H1 (cell line): ENCODE results near the gene KRTAP5-6. TPM values are rescaled to one million over a fixed set of nuclear protein-coding genes. Genes with fewer than 3 reads are reported as not detected.

Source experiments
- CTCF ChIP-seq, 3 experiments: IDR thresholded peaks; 1 replicate in 2 of 3; 2 replicates in 1 of 3; pipeline versions ENCODE4 v1.5.1 to v1.6.1; 2011; ENCODE audit warnings: low read length in 3 of 3, mild to moderate bottlenecking in 3 of 3, inconsistent platforms in 2 of 3, low read depth in 1 of 3, moderate library complexity in 1 of 3; ENCODE audit not compliant: insufficient read depth in 1 of 3; ENCODE audit errors: control extremely low read depth in 1 of 3
- FOSL1 ChIP-seq: IDR thresholded peaks from 2 replicates; pipeline ENCODE4 v1.6.1; 2011; ENCODE audit warnings: mild to moderate bottlenecking, low read depth, low read length, moderate library complexity; ENCODE audit not compliant: insufficient read depth
- GTF2F1 ChIP-seq: IDR thresholded peaks from 2 replicates; pipeline ENCODE4 v1.6.1; 2012; ENCODE audit warnings: low read depth, low read length, improper control_type of control experiment, borderline replicate concordance
- RXRA ChIP-seq: IDR thresholded peaks from 2 replicates; pipeline ENCODE4 v1.6.1; 2011; ENCODE audit warnings: low read depth, mild to moderate bottlenecking, low read length, moderate library complexity; ENCODE audit not compliant: insufficient read depth
- TBP ChIP-seq: IDR thresholded peaks from 2 replicates; pipeline ENCODE4 v1.6.1; 2011; ENCODE audit warnings: low read depth, low read length, improper control_type of control experiment
- polyA plus RNA-seq, 7 experiments: library from polyadenylated mRNA; depleted of rRNA in 3 of 7; stranded (reverse) in 5 of 7; unstranded in 2 of 7; fragments of >200 nt in 5 of 7; fragments of 200-250 nt in 2 of 7; gene quantifications; 1 replicate in 5 of 7; 2 replicates in 1 of 7; 4 replicates in 1 of 7; pipeline versions ENCODE4 v1.2.1 to v1.2.3, GENCODE V29; 2011 to 2013; ENCODE audit warnings: missing spikeins in 2 of 7, mixed read lengths in 2 of 7
- total RNA-seq: library from RNA; stranded (reverse); fragmentation: NEBNext Ultra II Directional; extraction: Animal tissue kit (Norgen Biotek cat#: 25700); gene quantifications from 2 replicates; pipeline ENCODE4 v1.2.1, GENCODE V29; 2021
- TF ChIP-seq, protein P1 (sequence below): IDR thresholded peaks from 2 replicates; pipeline ENCODE4 v1.6.1; 2012; ENCODE audit warnings: low read length, inconsistent platforms
- TF ChIP-seq, protein P2 (sequence below): IDR thresholded peaks from 2 replicates; pipeline ENCODE4 v1.6.1; 2011; ENCODE audit warnings: low read depth, mild to moderate bottlenecking, low read length; ENCODE audit not compliant: insufficient read depth

KRTAP5-6 gene
- total and polyA plus RNA-seq, 2 of the 8 experiments (the other 6 are each of a cell fraction or from before 2014, with no cell fraction given) = not detected

- TF ChIP-seq RXRA (no peak), FOSL1 (no peak), CTCF (IDR thresholded peaks at IDR 0.05; ENCODE audit: control extremely low read depth in 1 of 3, insufficient read depth in 1 of 3, low read depth in 1 of 3, low read length in 3 of 3) (no peak), GTF2F1 (no peak), TBP (no peak)
- TF ChIP-seq, protein P1, sequence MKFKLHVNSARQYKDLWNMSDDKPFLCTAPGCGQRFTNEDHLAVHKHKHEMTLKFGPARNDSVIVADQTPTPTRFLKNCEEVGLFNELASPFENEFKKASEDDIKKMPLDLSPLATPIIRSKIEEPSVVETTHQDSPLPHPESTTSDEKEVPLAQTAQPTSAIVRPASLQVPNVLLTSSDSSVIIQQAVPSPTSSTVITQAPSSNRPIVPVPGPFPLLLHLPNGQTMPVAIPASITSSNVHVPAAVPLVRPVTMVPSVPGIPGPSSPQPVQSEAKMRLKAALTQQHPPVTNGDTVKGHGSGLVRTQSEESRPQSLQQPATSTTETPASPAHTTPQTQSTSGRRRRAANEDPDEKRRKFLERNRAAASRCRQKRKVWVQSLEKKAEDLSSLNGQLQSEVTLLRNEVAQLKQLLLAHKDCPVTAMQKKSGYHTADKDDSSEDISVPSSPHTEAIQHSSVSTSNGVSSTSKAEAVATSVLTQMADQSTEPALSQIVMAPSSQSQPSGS = no peak
- TF ChIP-seq, protein P2, sequence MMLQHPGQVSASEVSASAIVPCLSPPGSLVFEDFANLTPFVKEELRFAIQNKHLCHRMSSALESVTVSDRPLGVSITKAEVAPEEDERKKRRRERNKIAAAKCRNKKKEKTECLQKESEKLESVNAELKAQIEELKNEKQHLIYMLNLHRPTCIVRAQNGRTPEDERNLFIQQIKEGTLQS = no peak
Measured at GRCh38 chr11:1737080-1737757, 40.2 kb downstream of the KRTAP5-6 start (continued).
